Colon (tissue), 2 donors: ENCODE measurements around the gene EYA2.
"Not testable (repeated sequence)": the region's sequence is repeated elsewhere in the genome, so short reads cannot be mapped to it uniquely, and the experiment has no call there.

Experiments
- FAIRE-seq: peaks from 2 replicates; lab custom pipeline; 2012; peaks lifted over from hg19 to GRCh38; lab: Jason Lieb, UNC
- donor health status: control.
- donor health status: control.

EYA2 gene

GRCh38 chr20:46895906-46896242 lies 1.2 kb downstream of the EYA2 start:
- no peak for FAIRE-seq

GRCh38 chr20:46897328-46897880 lies 2.8 kb downstream of the EYA2 start:
- no peak for FAIRE-seq

GRCh38 chr20:46898423-46898822 lies 3.8 kb downstream of the EYA2 start:
- FAIRE-seq = no peak

GRCh38 chr20:46899621-46900020 lies 5.0 kb downstream of the EYA2 start:
- FAIRE-seq = no peak

GRCh38 chr20:46900086-46900485 lies 5.4 kb downstream of the EYA2 start:
- FAIRE-seq = no peak

- FAIRE-seq = no peak
Measured at GRCh38 chr20:46900826-46901225, 6.2 kb downstream of the EYA2 start.

GRCh38 chr20:46901638-46902037 lies 7.0 kb downstream of the EYA2 start:
- FAIRE-seq = no peak

- no peak for FAIRE-seq
Measured at GRCh38 chr20:46903256-46903655, 8.6 kb downstream of the EYA2 start.

GRCh38 chr20:46903937-46904336 lies 9.3 kb downstream of the EYA2 start:
- no peak for FAIRE-seq

GRCh38 chr20:46905364-46906125 lies 10.9 kb downstream of the EYA2 start:
- FAIRE-seq = no peak

- FAIRE-seq = no peak
Measured at GRCh38 chr20:46913329-46914044, 18.8 kb downstream of the EYA2 start.

- FAIRE-seq = no peak
Measured at GRCh38 chr20:46914789-46915379, 20.2 kb downstream of the EYA2 start.

- FAIRE-seq = no peak
Measured at GRCh38 chr20:46915575-46916257, 21.1 kb downstream of the EYA2 start.

- no peak for FAIRE-seq
Measured at GRCh38 chr20:46916258-46916603, 21.6 kb downstream of the EYA2 start.

- FAIRE-seq = no peak
Measured at GRCh38 chr20:46917155-46917554, 22.5 kb downstream of the EYA2 start.

GRCh38 chr20:46920114-46920513 lies 25.5 kb downstream of the EYA2 start:
- FAIRE-seq = no peak

GRCh38 chr20:46922841-46923240 lies 28.2 kb downstream of the EYA2 start:
- not testable (repeated sequence) for FAIRE-seq

GRCh38 chr20:46923550-46923949 lies 28.9 kb downstream of the EYA2 start:
- no peak for FAIRE-seq

- no peak for FAIRE-seq
Measured at GRCh38 chr20:46928580-46929132, 34.0 kb downstream of the EYA2 start.

GRCh38 chr20:46929902-46930301 lies 35.3 kb downstream of the EYA2 start:
- FAIRE-seq = no peak

GRCh38 chr20:46930640-46931339 lies 36.1 kb downstream of the EYA2 start:
- FAIRE-seq = no peak

GRCh38 chr20:46931699-46932098 lies 37.1 kb downstream of the EYA2 start:
- FAIRE-seq = no peak
